SH-SY5Y (cell line): ENCODE measurements around the gene RDX.

Source experiments
- GATA2 ChIP-seq: IDR thresholded peaks from 2 replicates; pipeline ENCODE4 v1.6.1; 2011; ENCODE audit warnings: mild to moderate bottlenecking, low read depth, low read length
- GATA3 ChIP-seq: IDR thresholded peaks from 2 replicates; pipeline ENCODE4 v1.6.1; 2011; ENCODE audit warnings: low read depth, mild to moderate bottlenecking, low read length, moderate library complexity

DNA sequence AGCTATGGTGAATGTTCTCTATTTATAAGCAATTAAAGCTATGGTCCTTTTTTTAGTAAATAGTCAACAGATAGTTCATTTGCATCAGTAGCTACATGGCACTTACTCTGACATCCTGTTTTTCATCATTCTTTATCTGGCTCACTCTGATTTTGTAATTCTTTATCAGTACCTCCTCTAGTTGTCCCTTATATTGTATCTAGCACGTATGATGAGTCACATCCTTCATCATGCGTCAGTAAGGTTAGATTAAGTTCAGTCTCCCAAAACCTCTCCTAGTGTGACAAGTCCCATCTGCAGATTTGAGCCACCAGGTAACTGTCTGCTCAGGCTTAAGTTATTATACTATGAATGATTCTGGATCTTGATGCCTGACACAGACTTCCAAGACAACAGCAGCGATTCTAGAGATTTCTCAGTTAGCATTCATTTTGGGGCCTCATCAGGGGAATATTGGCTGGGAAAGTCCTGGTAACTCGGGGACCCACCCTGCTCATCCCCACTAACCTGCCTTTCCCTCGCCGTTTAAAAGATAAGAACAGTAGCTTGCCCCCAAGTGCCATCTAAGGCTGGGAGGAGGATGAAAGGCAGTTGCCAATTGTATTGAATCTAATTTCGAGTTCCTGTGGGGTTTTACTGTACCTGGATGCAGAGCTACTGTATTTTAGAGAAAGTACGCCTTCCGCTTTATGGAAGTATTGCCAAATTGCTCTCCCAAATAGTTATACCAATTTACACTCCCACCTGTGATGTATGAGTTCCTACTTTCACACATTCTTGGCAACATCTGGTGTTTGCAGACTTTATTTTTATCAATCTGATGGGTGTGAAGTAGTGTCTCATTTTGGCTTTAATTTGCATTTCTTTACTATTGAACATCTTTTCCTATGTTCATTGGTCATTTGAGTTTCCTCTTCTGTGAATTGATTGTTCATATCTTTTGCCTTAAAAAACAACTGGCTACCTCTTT is 147.4 kb downstream of the RDX start:
- TF ChIP-seq GATA2 = no peak
- no peak for TF ChIP-seq GATA3
